K562 (cell line): ENCODE data around the gene PTCH2. TPM values are rescaled to one million over a fixed set of nuclear protein-coding genes. Genes with fewer than 3 reads are reported as not detected.

Experiments used
- CREB3L1 ChIP-seq: fragments of 450-650 bp; IDR thresholded peaks from 2 replicates; pipeline ENCODE4 v1.6.1; 2014; ENCODE audit warnings: low read depth, mild to moderate bottlenecking, moderate library complexity, borderline replicate concordance
- CUX1 ChIP-seq: fragments of 200-800 bp; sonication (Bioruptor generic); IDR thresholded peaks from 2 replicates; pipeline ENCODE4 v1.6.1; 2016; ENCODE audit warnings: missing genetic modification characterization, missing compliant biosample characterization
- ELK1 ChIP-seq: sonication (generic); formaldehyde crosslinking; IDR thresholded peaks from 2 replicates; pipeline ENCODE4 v1.8.1; 2022; ENCODE audit warnings: missing genetic modification reagents
- KHSRP ChIP-seq: fragments of 450-650 bp; IDR thresholded peaks from 2 replicates; pipeline ENCODE4 v1.6.1; 2017
- KLF1 ChIP-seq: fragments of 450-650 bp; IDR thresholded peaks from 2 replicates; pipeline ENCODE4 v1.6.1; 2016; ENCODE audit warnings: missing genetic modification characterization, missing compliant biosample characterization
- MCM5 ChIP-seq: fragments of 450-650 bp; IDR thresholded peaks from 2 replicates; pipeline ENCODE4 v1.6.1; 2016; ENCODE audit warnings: low read depth
- NFE2L1 ChIP-seq: fragments of 450-650 bp; IDR thresholded peaks from 2 replicates; pipeline ENCODE4 v1.6.1; 2016; ENCODE audit warnings: missing genetic modification characterization, low read depth, mild to moderate bottlenecking, missing compliant biosample characterization, moderate library complexity, borderline replicate concordance
- PKNOX1 ChIP-seq: fragments of 450-650 bp; IDR thresholded peaks from 2 replicates; pipeline ENCODE4 v1.6.1; 2016
- TFE3 ChIP-seq: fragments of 450-650 bp; formaldehyde crosslinking; IDR thresholded peaks from 2 replicates; pipeline ENCODE4 v1.4.0; 2020; ENCODE audit warnings: mild to moderate bottlenecking, mixed read lengths
- ZBTB5 ChIP-seq: fragments of 450-650 bp; IDR thresholded peaks from 2 replicates; pipeline ENCODE4 v1.6.1; 2017; ENCODE audit warnings: antibody characterized with exemption
- ZNF124 ChIP-seq: sonication (generic); formaldehyde crosslinking; IDR thresholded peaks from 2 replicates; pipeline ENCODE4 v1.8.1; 2022; ENCODE audit warnings: missing genetic modification reagents
- ZNF699 ChIP-seq: fragments of 250-450 bp; sonication (Bioruptor Pico); IDR thresholded peaks from 2 replicates; pipeline ENCODE4 v1.8.0; 2021; ENCODE audit warnings: mild to moderate bottlenecking, moderate library complexity; ENCODE audit not compliant: insufficient replicate concordance
- ZSCAN29 ChIP-seq: fragments of 450-650 bp; IDR thresholded peaks from 2 replicates; pipeline ENCODE4 v1.6.1; 2017
- polyA plus RNA-seq, 8 experiments: library from polyadenylated mRNA; depleted of rRNA in 4 of 8; stranded (reverse) in 5 of 8; unstranded in 3 of 8; fragments of >200 nt; fragmentation: Nextera tagmentation in 2 of 8; fragmentation: Illumina TruSeq in 1 of 8; extraction: Ambion mirVana in 2 of 8; extraction: Trizol in 1 of 8; gene quantifications; 2 replicates each; pipeline versions ENCODE4 v1.2.1 to v1.2.3, GENCODE V29; 2011 to 2014; ENCODE audit warnings: inconsistent platforms in 1 of 8, missing spikeins in 1 of 8
- total RNA-seq, 7 experiments: library from RNA; depleted of rRNA in 6 of 7; stranded (reverse); fragments of >200 nt in 6 of 7; fragmentation: Illumina TruSeq in 2 of 7; extraction: Trizol in 2 of 7; gene quantifications; 2 replicates each; pipeline versions ENCODE4 v1.2.1 to v1.2.3, GENCODE V29; 2011 to 2021; ENCODE audit warnings: low replicate concordance in 1 of 7

Gene PTCH2
- total and polyA plus RNA-seq, 9 of the 15 experiments (the other 6 are each of a cell fraction or from before 2014, with no cell fraction given), result 0.15 to 27.3 (median 0.48) TPM; not detected in 1

GRCh38 chr1:44835738-44836675 lies 7.0 kb downstream of the PTCH2 start (continued):
- TF ChIP-seq ZBTB5 (no peak), NFE2L1 (no peak), CREB3L1 (no peak), TFE3 (CRISPR knock-in tag) (no peak), KLF1 (tag) (no peak), MCM5 (no peak), PKNOX1 (peak; percentile 66), ZNF124 (CRISPR knock-in tag) (no peak), ELK1 (CRISPR knock-in tag) (no peak), KHSRP (no peak), ZSCAN29 (no peak), CUX1 (CRISPR knock-in tag) (no peak), ZNF699 (CRISPR knock-in tag) (no peak)
